GM19035 (cell line): Measurements from ENCODE around the gene TRIP12.
"Not testable (repeated sequence)": the region's sequence is repeated elsewhere in the genome, so short reads cannot be mapped to it uniquely, and the experiment has no call there.

Experiments used
- ATAC-seq: cut with Tn5 transposase; IDR thresholded peaks from one replicate; pipeline ENCODE4 v1.9.1; 2021; ENCODE audit not compliant: unreplicated experiment

TRIP12 gene

GRCh38 chr2:229725716-229726574, 195.9 kb downstream of the TRIP12 start:
- ATAC-seq: no peak

GRCh38 chr2:229723192-229723591, 198.6 kb downstream of the TRIP12 start:
- not testable (repeated sequence) for ATAC-seq

GRCh38 chr2:229719926-229720647, 201.7 kb downstream of the TRIP12 start:
- ATAC-seq: no peak

- ATAC-seq: no peak
Observed at GRCh38 chr2:229718057-229718456, 203.8 kb downstream of the TRIP12 start.

- ATAC-seq: no peak
Observed at GRCh38 chr2:229715895-229716507, 205.8 kb downstream of the TRIP12 start.

- peak; percentile 45 for ATAC-seq
Observed at GRCh38 chr2:229714736-229715541, 206.9 kb downstream of the TRIP12 start.

GRCh38 chr2:229714080-229714735, 207.6 kb downstream of the TRIP12 start, which contains the start of gene DNER:
TSS of gene DNER (minus strand) at chr2:229714555. CDS start at chr2:229714423, 132 bp downstream.
- peak; percentile 86 for ATAC-seq
